Testis (tissue), 2 donors: ENCODE results near the gene CYP4B1.

ENCODE experiments used
- POLR2A ChIP-seq: fragments of 450-650 bp; IDR thresholded peaks from one replicate; pipeline ENCODE4 v1.6.1; 2017; ENCODE audit warnings: antibody characterized with exemption, mild to moderate bottlenecking, moderate library complexity
- TF ChIP-seq, protein P1 (sequence below), 3 experiments: fragments of 450-650 bp in 2 of 3; fragments of 200-600 bp in 1 of 3; sonication (generic) in 1 of 3; IDR thresholded peaks; one replicate each; pipeline ENCODE4 v1.5.1; 2016 to 2019; ENCODE audit warnings: antibody characterized with exemption in 3 of 3, mild to moderate bottlenecking in 2 of 3, moderate library complexity in 1 of 3

DNA sequence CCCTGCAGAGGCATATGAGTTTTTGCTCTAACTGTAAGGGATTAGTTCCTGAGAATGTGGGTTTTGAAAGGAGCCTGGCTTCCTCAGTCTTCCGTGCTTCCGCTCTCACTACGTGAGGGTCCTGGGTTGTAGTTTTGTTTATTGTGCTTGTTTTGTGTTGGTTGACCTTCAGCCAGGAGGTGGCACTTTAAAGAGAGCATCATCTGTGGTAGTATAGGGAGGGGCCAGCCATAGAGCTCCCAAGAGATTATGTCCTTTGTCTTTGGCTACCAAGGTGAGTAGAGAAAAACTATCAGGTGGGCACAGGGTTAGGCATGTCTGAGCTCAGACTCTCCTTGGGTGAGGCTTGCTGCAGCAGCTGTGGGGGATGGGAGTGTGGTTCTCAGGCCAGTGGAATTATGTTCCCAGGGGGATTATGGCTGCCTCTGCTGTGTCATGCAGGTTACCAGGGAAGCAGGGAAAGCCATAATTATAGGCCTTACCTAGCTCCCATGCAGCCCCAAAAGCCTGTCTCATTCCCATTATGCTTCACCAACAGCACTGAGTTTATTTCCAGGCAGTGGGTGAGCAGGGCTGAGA lies 23.5 kb downstream of the CYP4B1 start:
- TF ChIP-seq, protein P1, sequence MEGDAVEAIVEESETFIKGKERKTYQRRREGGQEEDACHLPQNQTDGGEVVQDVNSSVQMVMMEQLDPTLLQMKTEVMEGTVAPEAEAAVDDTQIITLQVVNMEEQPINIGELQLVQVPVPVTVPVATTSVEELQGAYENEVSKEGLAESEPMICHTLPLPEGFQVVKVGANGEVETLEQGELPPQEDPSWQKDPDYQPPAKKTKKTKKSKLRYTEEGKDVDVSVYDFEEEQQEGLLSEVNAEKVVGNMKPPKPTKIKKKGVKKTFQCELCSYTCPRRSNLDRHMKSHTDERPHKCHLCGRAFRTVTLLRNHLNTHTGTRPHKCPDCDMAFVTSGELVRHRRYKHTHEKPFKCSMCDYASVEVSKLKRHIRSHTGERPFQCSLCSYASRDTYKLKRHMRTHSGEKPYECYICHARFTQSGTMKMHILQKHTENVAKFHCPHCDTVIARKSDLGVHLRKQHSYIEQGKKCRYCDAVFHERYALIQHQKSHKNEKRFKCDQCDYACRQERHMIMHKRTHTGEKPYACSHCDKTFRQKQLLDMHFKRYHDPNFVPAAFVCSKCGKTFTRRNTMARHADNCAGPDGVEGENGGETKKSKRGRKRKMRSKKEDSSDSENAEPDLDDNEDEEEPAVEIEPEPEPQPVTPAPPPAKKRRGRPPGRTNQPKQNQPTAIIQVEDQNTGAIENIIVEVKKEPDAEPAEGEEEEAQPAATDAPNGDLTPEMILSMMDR (IDR thresholded peaks at IDR 0.05) = no peak
- no peak for TF ChIP-seq POLR2A
